ENCODE results near the gene POM121. TPM values are rescaled to one million over a fixed set of nuclear protein-coding genes. Genes with fewer than 3 reads are reported as not detected.
"Not testable (repeated sequence)": the region's sequence is repeated elsewhere in the genome, so short reads cannot be mapped to it uniquely, and the experiment has no call there.

POM121 gene
- total RNA-seq, 1 experiment from 2014 or later = 53.3 TPM

DNA sequence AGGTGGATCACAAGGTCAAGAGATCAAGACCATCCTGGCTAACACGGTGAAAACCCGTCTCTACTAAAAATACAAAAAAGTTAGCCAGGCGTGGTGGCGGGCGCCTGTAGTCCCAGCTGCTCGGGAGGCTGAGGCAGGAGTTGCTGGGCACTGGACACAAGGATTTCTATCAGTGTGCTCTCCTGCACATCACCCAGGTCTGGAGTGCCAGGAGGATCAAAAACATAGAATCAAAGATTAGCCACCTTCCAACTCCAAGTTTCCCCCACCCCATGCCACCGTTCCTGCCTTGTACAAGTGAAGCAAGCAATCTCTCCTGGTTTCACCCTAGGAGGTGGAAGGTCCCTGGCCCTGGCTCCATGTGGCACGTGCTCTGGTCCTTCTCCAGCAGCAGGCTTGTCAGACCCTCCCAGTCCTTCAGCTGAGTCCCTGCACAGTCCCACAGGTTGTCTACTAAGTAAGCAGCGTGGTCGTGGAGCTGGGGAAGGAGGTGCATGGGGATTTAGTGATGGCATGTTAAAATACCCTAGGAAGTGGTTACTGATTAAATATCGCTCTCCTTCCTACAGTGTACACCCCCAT, 73.1 kb downstream of the POM121 start:
- CTCF ChIA-PET; H3K4me1 ChIP-seq (ENCODE audit: control insufficient read depth in 1 of 2, insufficient read depth in 2 of 2, low read length in 2 of 2): not testable (repeated sequence)
- TSS peak; percentile 12 for BruUV-seq (replicated peaks)

More for the DNA sequence above, 73.1 kb downstream of the POM121 start:
- H2AFZ ChIP-seq (ENCODE audit: low read depth, low read length, poor library complexity, severe bottlenecking); DNase-seq (ENCODE audit: low read depth, low spot score); H3K27ac ChIP-seq (ENCODE audit: low read depth, low read length); intact Hi-C loops (cut with micrococcal nuclease); H3K9me3 ChIP-seq (ENCODE audit: control insufficient read depth in 1 of 2, insufficient read depth in 1 of 2, low read depth in 1 of 2, low read length in 2 of 2); H3K36me3 ChIP-seq (ENCODE audit: control insufficient read depth in 1 of 2, insufficient read depth in 2 of 2, low read length in 2 of 2); H3K79me2 ChIP-seq (ENCODE audit: insufficient read depth, low read length); POLR2A ChIA-PET; H3K27me3 ChIP-seq (ENCODE audit: insufficient read depth, low read length); RAD21 ChIA-PET (ENCODE audit: low non-redundant PET in 1 of 2, low total read pairs in 2 of 2, uncharacterized antibody in 2 of 2, unreplicated experiment in 2 of 2); H3K9ac ChIP-seq (ENCODE audit: low read length); H3K4me2 ChIP-seq (ENCODE audit: low read length); H4K20me1 ChIP-seq (ENCODE audit: insufficient read depth); H3K4me3 ChIP-seq (replicated peaks in 1 of 2; ENCODE audit: low read depth in 1 of 2, low read length in 2 of 2); H3K9me2 ChIP-seq (ENCODE audit: insufficient read depth): not testable (repeated sequence)
- ATAC-seq = peak; percentile 32; the same call in 1 of the 2 replicates

Other genes with a start within 250 kb of the POM121 start
- 2.4 TPM for gene TYW1B, start 96.9 kb upstream of the POM121 start, total RNA-seq (2021; ENCODE audit: unreplicated experiment)
- gene TRIM74, start 44.4 kb downstream of the POM121 start, total RNA-seq (2021; ENCODE audit: unreplicated experiment) = 1.0 TPM
- gene SPDYE8, start 104.7 kb downstream of the POM121 start, total RNA-seq (2021; ENCODE audit: unreplicated experiment) = not detected
- not detected for gene SPDYE11, start 132.8 kb downstream of the POM121 start, total RNA-seq (2021; ENCODE audit: unreplicated experiment)
- gene SPDYE9, start 160.9 kb downstream of the POM121 start, total RNA-seq (2021; ENCODE audit: unreplicated experiment) = not detected

Measured in HCT116 (cell line).